Choroid plexus epithelial cell (primary cell): ENCODE results near the gene SENP8.

ENCODE experiments used
- DNase-seq: peaks from one replicate; pipeline ENCODE4 v3.0.0-alpha.2; 2010; ENCODE audit warnings: low read depth
- H3K4me3 ChIP-seq: 2 replicates; pipeline ENCODE4 v1.5.1; 2011; ENCODE audit warnings: low read depth, mild to moderate bottlenecking, control low read depth, low read length, moderate library complexity
- CTCF ChIP-seq: conservative IDR thresholded peaks from 2 replicates; pipeline ENCODE4 v1.5.1; 2011; ENCODE audit warnings: low read depth, mild to moderate bottlenecking, control low read depth, inconsistent platforms, low read length, moderate library complexity

The SENP8 gene

DNA sequence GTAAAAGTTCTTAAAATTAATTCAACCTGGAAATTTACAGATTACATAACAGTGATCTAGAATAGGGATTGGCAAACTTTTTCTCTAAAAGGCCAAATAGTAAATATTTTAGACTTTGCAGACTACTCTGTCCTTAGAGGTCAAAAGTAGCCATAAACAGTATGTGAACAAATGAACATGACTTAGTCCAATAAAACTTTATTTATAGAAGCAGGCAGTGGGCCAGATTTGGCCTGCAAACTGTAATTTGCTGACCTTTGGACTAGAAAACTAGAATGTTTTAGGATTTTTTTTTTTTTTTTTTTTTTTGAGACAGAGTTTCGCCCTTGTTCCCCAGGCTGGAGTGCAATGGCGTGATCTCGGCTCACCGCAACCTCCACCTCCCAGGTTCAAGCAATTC lies 12.1 kb downstream of the SENP8 start:
- DNase-seq = no peak
- TF ChIP-seq CTCF = no peak
- H3K4me3 ChIP-seq = no peak overlapping the region

DNA sequence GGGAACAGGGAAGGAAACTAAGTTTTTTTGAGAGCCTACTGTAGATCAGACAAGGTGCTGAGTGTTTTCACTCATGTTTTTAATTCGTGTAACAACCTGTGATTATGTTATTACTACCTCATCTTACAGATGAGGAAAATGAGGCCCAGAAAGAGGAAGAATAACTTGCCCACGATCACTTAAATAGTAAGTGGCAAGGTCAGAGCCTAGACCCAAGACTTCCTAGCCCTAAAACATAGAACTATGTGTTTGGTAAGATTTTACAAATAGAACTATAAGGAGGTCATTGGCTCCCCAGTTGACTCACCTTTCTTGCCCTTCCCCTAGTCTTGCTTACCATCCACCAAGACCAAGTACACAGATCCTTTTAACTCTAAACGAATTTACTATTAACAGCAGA lies 13.7 kb downstream of the SENP8 start:
- no peak overlapping the region for H3K4me3 ChIP-seq
- DNase-seq = no peak
- TF ChIP-seq CTCF = no peak

DNA sequence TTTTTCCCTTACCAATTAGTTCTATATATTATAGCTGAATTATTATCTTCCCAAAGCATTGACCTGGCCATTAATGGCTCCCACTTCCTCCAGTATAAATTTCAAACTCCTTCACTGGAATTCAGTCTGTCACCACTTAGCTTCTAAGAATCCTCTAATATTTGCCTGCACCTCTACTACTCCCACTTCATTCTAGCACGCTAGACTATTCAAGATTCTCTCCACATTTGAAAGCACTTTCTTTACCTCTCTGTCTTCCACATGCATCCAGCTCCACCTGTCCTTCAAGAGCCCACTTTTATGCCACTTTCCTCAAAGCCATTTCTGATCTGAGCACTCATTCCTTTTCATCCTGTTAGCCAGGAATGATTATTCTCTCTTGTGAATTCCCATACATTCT lies 15.0 kb downstream of the SENP8 start:
- no peak overlapping the region for H3K4me3 ChIP-seq
- no peak for DNase-seq
- no peak for TF ChIP-seq CTCF

DNA sequence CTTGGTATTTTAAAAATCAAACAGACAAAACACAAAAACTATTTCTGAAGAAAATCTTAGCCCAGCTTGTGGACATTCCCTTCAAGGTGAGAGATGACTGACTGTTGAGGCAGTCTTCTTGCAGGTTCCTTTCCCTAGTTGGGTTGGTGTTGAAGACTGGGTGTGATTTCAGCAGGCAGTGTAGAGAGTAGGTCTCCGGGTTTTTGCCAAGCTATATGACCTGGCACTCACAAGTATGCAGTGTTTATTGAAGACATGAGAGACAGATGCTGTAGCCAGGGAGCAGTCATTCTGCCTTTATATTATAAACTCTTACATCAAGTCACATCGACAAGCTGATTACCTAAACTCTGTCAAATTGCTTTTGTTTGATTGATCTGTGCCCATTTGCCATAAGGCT lies 17.5 kb downstream of the SENP8 start:
- H3K4me3 ChIP-seq = no peak overlapping the region
- TF ChIP-seq CTCF = no peak
- no peak for DNase-seq

DNA sequence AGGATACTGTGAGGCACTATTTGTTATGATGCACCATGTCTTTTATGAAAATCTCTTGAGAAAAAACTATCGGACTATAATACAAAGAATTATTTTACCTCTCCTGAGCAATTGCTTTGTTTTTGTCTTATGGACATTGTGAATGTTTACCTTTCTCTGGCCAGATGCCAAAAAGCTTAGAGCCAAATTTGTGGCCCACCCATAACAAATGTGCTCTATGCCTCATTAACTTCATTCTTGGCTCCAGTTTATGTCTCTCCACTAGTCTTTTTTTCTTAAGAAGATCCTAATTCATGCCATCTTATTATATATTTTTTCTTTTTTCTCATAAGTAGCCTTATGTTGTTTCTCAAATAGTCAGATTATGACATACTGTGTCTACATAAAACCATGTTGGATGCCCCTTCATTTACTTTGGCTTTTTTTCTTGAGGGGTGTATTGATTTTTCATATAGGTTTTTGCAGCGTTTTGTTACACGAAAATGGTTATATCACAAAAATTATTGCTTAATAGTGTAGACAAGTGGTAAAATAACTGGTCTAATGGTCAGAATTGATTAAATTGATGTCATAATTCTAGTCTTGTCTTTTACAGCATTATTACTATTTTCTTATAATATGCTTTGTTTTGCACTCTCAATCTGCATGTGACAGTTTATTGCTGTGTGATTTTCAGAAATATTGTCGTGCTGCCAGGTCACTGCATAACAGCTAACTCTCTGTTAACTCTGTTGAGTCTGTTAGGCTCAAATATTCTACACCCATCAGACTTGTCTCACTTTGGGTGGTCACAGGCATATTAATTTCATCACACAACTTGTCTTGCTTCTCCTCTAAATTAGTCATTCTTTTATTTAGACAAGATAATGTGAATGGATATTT lies 18.2 kb downstream of the SENP8 start:
- TF ChIP-seq CTCF = no peak
- no peak for DNase-seq
- H3K4me3 ChIP-seq = no peak overlapping the region

DNA sequence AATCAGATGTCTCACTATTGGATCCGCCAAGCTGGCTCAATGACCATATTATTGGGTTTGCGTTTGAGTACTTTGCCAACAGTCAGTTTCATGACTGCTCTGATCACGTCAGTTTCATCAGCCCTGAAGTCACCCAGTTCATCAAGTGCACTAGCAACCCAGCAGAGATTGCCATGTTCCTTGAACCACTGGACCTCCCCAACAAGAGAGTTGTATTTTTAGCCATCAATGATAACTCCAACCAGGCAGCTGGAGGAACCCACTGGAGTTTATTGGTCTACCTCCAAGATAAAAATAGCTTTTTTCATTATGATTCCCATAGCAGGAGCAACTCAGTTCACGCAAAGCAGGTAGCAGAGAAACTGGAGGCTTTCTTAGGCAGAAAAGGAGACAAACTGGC lies 21.5 kb downstream of the SENP8 start:
- TF ChIP-seq CTCF = no peak
- H3K4me3 ChIP-seq = no peak overlapping the region
- no peak for DNase-seq

DNA sequence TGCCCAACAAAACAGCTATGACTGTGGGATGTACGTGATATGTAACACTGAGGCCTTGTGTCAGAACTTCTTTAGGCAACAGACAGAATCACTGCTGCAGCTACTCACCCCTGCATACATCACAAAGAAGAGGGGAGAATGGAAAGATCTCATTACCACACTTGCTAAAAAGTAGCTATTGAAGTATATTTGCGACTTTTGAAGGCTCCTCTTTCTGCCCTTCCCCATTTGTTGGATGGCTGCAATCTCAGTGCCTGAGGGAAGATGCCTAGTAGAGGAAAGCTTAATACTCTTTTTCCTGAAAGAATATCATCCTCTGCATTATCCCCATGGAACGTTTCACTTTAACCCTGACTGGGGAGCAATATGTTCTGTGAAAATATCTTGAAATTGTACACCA lies 21.9 kb downstream of the SENP8 start:
- no peak for DNase-seq
- no peak overlapping the region for H3K4me3 ChIP-seq
- no peak for TF ChIP-seq CTCF
